ENCODE data around the gene PLAU.

PLAU gene

GRCh38 chr10:73931767-73932619, 21.1 kb downstream of the PLAU start:
- TF ChIP-seq POLR2A (IDR thresholded peaks at IDR 0.05; ENCODE audit: low read length) (no peak), GATA1 (IDR thresholded peaks at IDR 0.05; ENCODE audit: low read depth, low read length) (no peak)
- DNase-seq: no peak

GRCh38 chr10:73932620-73933112, 21.7 kb downstream of the PLAU start:
- TF ChIP-seq GATA1 (IDR thresholded peaks at IDR 0.05; ENCODE audit: low read depth, low read length): no peak
- TF ChIP-seq POLR2A (IDR thresholded peaks at IDR 0.05; ENCODE audit: low read length): no peak
- DNase-seq: no peak

GRCh38 chr10:73934074-73934473, 23.1 kb downstream of the PLAU start:
- TF ChIP-seq GATA1 (IDR thresholded peaks at IDR 0.05; ENCODE audit: low read depth, low read length) (no peak), POLR2A (IDR thresholded peaks at IDR 0.05; ENCODE audit: low read length) (no peak)
- no peak for DNase-seq

DNA sequence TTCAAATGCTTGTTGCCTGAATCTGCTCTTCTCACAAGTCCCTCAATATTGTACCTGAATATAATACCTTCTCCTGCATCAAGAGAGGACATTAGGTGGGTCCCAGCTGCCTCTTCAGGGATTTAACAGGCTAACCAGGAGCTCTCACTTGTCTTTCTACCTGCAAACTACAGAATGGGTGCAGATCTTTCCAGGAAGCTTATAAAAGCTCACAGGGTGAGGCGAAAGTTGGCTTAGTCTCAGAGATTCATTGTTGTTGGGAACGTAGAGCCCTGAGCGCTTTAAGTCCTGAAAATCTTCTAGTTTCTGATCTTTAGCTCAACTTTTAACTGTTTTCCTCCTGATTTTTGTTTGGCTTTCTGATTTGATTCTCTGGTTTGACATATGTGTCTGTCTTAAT, 25.0 kb downstream of the PLAU start:
- DNase-seq: no peak
- no peak for TF ChIP-seq GATA1 (IDR thresholded peaks at IDR 0.05; ENCODE audit: low read depth, low read length)
- no peak for TF ChIP-seq POLR2A (IDR thresholded peaks at IDR 0.05; ENCODE audit: low read length)

- TF ChIP-seq GATA1 (IDR thresholded peaks at IDR 0.05; ENCODE audit: low read depth, low read length) (no peak), POLR2A (IDR thresholded peaks at IDR 0.05; ENCODE audit: low read length) (no peak)
- no peak for DNase-seq
These were observed 26.6 kb downstream of the PLAU start for GRCh38 chr10:73937333-73938043.

DNA sequence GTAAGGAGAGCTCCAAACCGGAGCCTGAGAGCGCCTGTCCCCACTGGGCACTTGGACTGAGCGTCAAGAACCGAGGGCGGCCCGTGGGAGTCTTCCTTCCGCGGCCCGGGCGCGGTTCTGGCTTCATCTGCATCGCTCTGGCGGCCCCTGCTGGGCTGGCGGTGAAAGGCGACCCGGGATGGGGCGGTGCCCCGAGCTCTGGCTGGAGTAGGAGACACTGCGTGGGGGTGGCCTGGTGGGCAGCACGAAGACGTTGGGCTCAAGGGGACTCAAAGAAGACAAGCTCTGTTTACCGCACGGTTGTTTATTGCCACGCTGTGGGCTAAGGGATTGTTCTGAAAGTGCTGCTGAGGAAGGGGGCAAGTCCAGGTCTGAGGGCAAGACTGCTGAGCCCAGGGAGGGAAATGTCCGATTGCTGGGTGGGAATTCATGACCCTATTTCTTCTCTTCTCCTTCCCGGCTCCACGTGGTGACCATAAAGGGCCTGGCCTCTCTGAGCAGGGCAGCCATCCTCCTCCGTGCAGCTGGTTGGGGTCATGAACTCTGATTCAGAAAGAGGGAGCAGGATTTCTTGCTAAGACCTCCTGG, 29.8 kb downstream of the PLAU start:
- DNase-seq: peak; percentile 72 to 84
- TF ChIP-seq POLR2A (IDR thresholded peaks at IDR 0.05; ENCODE audit: low read length) (no peak), GATA1 (IDR thresholded peaks at IDR 0.05; ENCODE audit: low read depth, low read length) (no peak)

DNA sequence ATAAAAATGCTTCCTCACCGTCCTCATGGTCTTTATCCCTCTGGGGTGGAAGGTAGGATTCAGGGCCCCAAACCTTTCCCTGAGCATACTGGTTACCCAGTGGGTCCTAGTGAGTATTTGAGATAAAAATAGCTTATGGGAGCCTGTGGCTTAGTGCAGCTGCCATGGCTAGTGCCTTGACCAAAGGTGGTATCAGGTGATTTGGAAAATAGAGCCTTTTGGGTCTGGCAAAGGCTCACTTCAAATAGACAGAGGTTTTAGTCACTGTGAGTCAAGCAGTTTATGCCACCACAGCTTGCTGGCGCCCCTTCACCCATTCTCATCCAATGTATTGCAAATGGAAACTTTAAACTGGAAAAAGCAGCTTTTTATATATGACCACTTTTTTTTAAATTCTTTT, 30.4 kb downstream of the PLAU start:
- no peak for DNase-seq
- no peak for TF ChIP-seq GATA1 (IDR thresholded peaks at IDR 0.05; ENCODE audit: low read depth, low read length)
- no peak for TF ChIP-seq POLR2A (IDR thresholded peaks at IDR 0.05; ENCODE audit: low read length)

- DNase-seq: no peak
- TF ChIP-seq GATA1 (IDR thresholded peaks at IDR 0.05; ENCODE audit: low read depth, low read length) (no peak), POLR2A (IDR thresholded peaks at IDR 0.05; ENCODE audit: low read length) (no peak)
These were observed 33.6 kb downstream of the PLAU start for GRCh38 chr10:73944356-73945100.

- DNase-seq: no peak
- TF ChIP-seq POLR2A (IDR thresholded peaks at IDR 0.05; ENCODE audit: low read length): no peak
- no peak for TF ChIP-seq GATA1 (IDR thresholded peaks at IDR 0.05; ENCODE audit: low read depth, low read length)
These were observed 35.6 kb downstream of the PLAU start for GRCh38 chr10:73946253-73947145.

DNA sequence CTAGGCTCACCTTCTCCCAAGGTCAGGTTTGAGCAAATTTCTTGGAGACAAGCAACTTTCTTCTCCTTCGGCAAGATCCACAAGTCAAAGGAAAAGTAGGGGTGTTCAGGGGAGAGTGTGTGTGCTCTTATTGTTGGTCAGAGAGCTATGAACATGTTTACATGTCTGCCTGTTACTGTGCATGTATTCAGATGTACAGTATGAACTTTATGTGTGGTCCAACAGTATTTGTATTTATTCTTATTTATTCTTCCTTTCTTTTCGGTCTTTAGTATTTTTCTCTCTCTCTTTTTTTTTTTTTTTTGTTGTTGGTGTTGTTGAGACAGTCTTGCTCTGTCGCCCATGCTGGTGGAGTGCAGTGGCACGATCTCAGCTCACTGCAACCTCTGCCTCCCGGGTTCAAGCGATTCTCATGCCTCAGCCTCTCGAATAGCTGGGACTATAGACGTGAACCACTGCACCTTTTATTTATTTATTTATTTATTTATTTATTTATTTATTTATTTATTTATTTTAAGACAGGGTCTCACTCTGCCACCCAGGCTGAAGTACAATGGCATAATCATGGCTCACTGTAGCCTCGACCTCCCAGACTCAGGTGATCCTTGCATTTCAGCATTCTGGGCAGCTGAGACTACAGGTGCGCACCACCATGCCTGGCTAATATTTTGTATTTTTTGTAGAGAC, 38.2 kb downstream of the PLAU start:
- DNase-seq: no peak
- TF ChIP-seq POLR2A (IDR thresholded peaks at IDR 0.05; ENCODE audit: low read length) (no peak), GATA1 (IDR thresholded peaks at IDR 0.05; ENCODE audit: low read depth, low read length) (no peak)

GRCh38 chr10:73950155-73950948, 39.4 kb downstream of the PLAU start:
- TF ChIP-seq POLR2A (IDR thresholded peaks at IDR 0.05; ENCODE audit: low read length) (no peak), GATA1 (IDR thresholded peaks at IDR 0.05; ENCODE audit: low read depth, low read length) (no peak)
- no peak for DNase-seq

Data from erythroblast (primary cell).